Right lung (tissue), 5 donors: ENCODE measurements around the gene SBK2. TPM values are rescaled to one million over a fixed set of nuclear protein-coding genes. Genes with fewer than 3 reads are reported as not detected.

Experiments
- DNase-seq, 2 donors: peaks; one replicate each; pipeline ENCODE4 v3.0.0-alpha.2; 2013
- polyA plus RNA-seq, 5 donors: library from polyadenylated mRNA; unstranded; fragments of 120-200 nt; gene quantifications; one replicate each; pipeline versions ENCODE4 v1.2.1 to v1.2.3, GENCODE V29; 2013; ENCODE audit warnings: inconsistent platforms in 1 of 5, low replicate concordance in 1 of 5; ENCODE audit not compliant: insufficient read length in 5 of 5, insufficient read depth in 1 of 5

SBK2 gene
- polyA plus RNA-seq, 5 donors: 0.41 TPM; not detected in 4

GRCh38 chr19:55486971-55487923, 49.7 kb downstream of the SBK2 start:
- DNase-seq: peak in 1 of 2 donors; percentile 59

DNA sequence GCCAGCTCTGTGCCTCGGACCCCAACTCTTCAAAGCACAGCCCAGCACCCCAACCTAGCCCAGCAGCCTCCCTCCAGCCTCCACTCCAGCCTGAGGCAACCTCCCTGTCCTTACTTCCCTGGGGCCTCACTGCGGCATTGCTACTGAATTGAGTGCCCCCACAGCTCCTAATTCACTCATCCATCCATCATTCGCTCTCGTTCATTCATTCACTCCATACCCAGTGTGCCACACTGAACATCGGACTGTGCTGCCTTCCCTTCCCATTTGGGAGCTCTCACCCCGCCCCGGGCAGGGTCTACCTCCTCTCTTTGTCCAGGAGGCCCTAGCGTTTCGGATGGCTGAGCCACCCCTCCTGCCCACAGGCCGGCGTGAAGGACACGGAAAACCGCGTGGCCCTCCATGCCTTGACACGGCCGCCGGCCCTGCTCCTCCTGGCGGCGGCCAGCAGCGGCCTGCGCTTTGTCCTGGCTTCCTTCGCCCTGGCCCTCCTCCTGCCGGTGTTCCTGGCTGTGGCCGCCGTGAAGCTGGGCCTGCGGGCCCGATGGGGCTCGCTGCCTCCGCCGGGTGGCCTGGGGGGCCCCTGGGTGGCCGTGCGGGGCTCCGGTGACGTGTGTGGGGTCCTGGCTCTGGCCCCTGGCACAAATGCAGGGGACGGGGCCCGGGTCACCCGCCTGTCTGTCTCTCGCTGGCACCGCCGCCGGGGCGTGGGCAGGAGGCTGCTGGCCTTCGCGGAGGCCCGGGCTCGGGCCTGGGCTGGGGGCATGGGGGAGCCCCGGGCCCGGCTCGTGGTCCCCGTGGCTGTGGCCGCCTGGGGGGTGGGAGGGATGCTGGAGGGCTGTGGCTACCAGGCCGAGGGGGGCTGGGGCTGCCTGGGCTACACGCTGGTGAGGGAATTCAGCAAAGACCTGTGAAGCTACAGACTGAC, 50.6 kb downstream of the SBK2 start:
- DNase-seq: no peak

GRCh38 chr19:55485439-55486011, 51.4 kb downstream of the SBK2 start:
- DNase-seq: no peak

DNA sequence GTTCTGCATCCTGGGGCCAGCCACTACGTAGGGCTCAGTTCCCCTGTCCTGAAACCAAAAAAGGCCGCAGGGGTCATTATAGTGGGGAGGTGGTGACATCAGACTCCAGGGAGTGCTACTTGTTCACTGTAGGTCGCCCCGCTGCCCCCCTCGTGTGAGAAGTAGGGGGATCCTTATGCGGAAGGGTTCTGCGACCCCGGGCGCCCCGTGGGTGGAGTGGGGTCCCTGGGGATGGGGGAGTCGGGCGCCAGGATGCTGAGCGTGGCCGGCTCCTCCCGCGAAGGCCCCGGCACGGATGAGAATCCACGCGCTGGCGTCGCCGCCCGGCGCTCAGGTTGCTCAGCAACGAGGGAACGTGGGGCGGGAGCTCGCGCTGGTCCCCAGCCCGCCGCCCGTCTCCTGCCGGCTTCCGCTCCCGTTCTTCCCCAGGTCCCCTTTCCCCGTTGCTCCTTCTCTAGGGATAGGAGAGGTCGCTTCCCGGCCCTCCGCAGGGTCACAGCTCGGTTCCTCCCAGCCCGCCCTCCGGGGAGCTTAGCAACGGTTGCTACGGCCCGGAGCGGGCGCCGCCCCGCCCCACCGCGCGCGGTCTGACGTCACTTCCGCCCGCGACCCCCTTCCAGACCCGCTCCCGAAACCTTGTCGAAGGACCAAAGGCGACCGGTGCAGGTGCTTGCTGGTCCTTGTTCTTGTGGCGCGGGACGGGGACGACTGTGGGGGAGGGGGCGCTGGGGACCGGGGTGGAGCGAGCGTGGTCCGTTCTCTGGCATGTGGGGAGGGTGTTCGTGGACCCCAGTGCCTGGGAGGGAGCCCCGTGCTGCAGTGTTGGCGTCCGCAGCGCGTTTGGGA, 52.1 kb downstream of the SBK2 start, which contains the start of gene NAT14:
NAT14 (plus strand) TSS at position 596 of the 846 bp plus-strand sequence. CDS start 521 bp downstream, outside the sequence.
- peak; percentile 77 to 80 for DNase-seq

DNA sequence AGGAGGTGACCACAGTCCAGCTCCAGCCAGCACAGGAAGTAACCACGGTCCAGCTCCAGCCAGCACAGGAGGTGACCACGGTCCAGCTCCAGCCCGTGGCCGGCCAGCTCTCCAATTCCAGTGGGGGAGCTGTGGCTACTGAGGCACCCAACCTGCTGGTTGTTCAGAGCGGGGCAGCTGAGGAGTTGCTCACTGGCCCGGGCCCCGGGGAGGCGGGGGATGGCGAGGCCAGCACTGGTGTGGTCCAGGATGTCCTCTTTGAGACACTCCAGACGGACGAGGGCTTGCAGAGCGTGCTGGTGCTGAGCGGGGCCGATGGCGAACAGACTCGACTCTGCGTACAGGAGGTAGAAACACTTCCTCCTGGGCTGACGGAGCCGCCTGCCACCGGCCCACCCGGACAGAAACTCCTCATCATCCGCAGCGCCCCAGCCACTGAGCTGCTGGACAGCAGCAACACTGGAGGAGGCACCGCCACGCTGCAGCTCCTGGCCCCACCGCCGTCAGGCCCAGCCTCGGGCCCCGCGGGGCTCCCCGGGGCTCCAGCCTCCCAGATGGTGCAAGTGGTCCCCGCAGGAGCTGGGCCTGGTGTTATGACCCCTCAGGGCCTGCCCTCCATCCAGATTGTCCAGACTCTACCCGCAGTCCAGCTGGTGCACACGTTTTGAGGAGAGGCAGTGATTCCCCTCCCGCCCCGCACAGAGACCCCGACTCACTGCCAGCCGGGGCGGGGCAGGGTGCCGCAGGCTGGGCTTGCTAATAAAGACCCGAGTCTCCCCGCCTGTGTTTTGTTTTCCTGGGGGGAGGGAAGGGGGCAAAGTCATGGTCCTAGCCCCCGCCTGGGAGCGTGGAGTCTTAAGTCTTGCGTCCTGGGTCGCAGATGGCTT, 53.0 kb downstream of the SBK2 start:
- DNase-seq: no peak

- DNase-seq: no peak
Measured at GRCh38 chr19:55482967-55483705, 53.8 kb downstream of the SBK2 start.

- DNase-seq: no peak
Measured at GRCh38 chr19:55482156-55482961, 54.6 kb downstream of the SBK2 start.

GRCh38 chr19:55481794-55482155, 55.2 kb downstream of the SBK2 start:
- DNase-seq: no peak

DNA sequence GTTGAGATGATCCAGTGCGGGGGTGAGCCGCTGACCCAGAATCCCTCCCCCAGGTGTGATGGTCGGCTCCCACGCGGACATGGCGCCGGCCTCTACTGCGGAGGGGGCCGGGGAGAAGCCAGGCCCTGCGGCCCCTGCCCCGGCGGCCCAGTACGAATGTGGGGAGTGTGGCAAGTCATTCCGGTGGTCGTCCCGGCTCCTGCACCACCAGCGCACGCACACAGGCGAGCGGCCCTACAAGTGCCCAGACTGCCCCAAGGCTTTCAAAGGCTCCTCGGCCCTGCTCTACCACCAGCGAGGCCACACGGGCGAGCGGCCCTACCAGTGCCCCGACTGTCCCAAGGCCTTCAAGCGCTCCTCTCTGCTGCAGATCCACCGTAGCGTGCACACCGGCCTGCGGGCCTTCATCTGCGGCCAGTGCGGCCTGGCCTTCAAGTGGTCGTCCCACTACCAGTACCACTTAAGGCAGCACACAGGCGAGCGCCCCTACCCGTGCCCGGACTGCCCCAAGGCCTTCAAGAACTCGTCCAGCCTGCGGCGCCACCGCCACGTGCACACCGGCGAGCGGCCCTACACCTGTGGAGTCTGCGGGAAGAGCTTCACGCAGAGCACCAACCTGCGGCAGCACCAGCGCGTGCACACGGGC, 55.7 kb downstream of the SBK2 start:
- DNase-seq: no peak

DNA sequence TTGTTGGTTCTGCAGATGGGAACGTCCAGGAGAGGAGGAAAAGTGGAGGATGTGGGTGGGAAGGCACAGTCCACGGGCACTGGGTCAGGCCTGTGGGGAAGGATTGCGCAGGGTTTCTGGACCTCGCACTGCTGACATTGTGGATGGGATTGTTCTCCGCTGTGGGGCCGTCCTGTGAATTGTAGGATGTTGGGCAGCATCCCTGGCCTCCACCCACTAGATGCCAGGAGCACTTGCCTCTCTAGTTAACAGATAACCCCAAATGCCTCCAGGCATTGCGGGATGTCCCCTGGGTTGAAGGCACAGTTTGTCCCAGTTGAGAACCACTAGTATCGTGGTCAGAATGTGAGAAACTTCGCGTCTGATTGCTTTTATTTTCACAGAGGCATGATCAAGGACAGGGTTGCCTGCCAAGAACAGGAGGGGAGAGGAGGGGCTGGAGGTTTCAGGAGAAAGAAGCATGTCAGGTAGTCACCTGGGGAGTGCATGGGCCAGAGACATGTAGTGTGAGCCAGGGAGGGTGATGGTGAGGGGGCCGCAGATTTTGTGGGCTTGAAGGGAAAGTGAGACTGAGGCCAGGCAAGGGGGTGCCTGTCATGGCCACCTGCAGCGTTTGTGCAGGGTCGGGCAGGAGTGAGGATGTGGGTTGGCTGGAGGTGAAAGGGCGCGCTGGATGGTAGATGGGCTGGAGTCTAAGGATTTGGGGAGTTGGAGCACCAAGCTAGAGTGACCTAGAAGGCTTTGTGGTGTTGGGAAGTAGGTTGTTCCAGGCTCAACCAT, 57.3 kb downstream of the SBK2 start:
- DNase-seq: no peak

GRCh38 chr19:55479045-55479444, 57.9 kb downstream of the SBK2 start:
- DNase-seq: no peak

Other genes starting within 250 kb of the SBK2 start
- gene TMEM150B, start 211.8 kb downstream of the SBK2 start, polyA plus RNA-seq: under 1 TPM; 0.56 to 0.83 (median 0.64) TPM
- gene KMT5C, start 197.3 kb downstream of the SBK2 start, polyA plus RNA-seq: 10 to 100 TPM; 16.0 to 30.0 (median 22.8) TPM
- 1 to 10 TPM in 1 of 5 donors, under 1 TPM in 4; 0.14 to 1.4 (median 0.35) TPM for gene COX6B2, start 182.4 kb downstream of the SBK2 start, polyA plus RNA-seq
- gene GARIN5B, start 173.9 kb downstream of the SBK2 start, polyA plus RNA-seq: under 1 TPM in 2 of 5 donors, not detected in 3; 0.04 to 0.06 TPM
- gene IL11, start 166.7 kb downstream of the SBK2 start, polyA plus RNA-seq: under 1 TPM; 0.26 to 0.76 (median 0.49) TPM
- 10 to 100 TPM in 2 of 5 donors, 1 to 10 TPM in 2, under 1 TPM in 1; 0.93 to 13.6 (median 6.6) TPM for gene TMEM190, start 160.3 kb downstream of the SBK2 start, polyA plus RNA-seq
- 1 to 10 TPM in 2 of 5 donors, under 1 TPM in 3; 0.23 to 2.3 (median 0.77) TPM for gene TMEM238, start 152.8 kb downstream of the SBK2 start, polyA plus RNA-seq
- gene RPL28, start 151.2 kb downstream of the SBK2 start, polyA plus RNA-seq: 1,000 to 10,000 TPM in 4 of 5 donors, 100 to 1,000 TPM in 1; 947 to 1,993 (median 1,238) TPM
- gene UBE2S, start 129.3 kb downstream of the SBK2 start, polyA plus RNA-seq: 10 to 100 TPM; 32.8 to 53.3 (median 35.3) TPM
- under 1 TPM; 0.16 to 0.23 (median 0.18) TPM for gene SHISA7, start 93.8 kb downstream of the SBK2 start, polyA plus RNA-seq
- gene ISOC2, start 75.5 kb downstream of the SBK2 start, polyA plus RNA-seq: 10 to 100 TPM; 21.5 to 53.9 (median 25.7) TPM
- not detected for gene C19orf85, start 72.4 kb downstream of the SBK2 start, polyA plus RNA-seq
- gene ZNF628, start 60.5 kb downstream of the SBK2 start, polyA plus RNA-seq: 1 to 10 TPM; 2.0 to 7.0 (median 2.2) TPM
- gene NAT14, start 51.9 kb downstream of the SBK2 start, polyA plus RNA-seq: 10 to 100 TPM; 28.6 to 60.8 (median 42.3) TPM
- gene SSC5D, start 48.7 kb downstream of the SBK2 start, polyA plus RNA-seq: 10 to 100 TPM in 1 of 5 donors, 1 to 10 TPM in 4; 3.1 to 15.6 (median 8.8) TPM
- 1 to 10 TPM in 1 of 5 donors, under 1 TPM in 4; 0.55 to 1.2 (median 0.73) TPM for gene SBK3, start 8.4 kb upstream of the SBK2 start, polyA plus RNA-seq
- 10 to 100 TPM in 4 of 5 donors, 1 to 10 TPM in 1; 10.0 to 20.2 (median 13.7) TPM for gene ZNF579, start 43.7 kb upstream of the SBK2 start, polyA plus RNA-seq
- 10 to 100 TPM; 16.3 to 24.9 (median 19.1) TPM for gene FIZ1, start 62.4 kb upstream of the SBK2 start, polyA plus RNA-seq
- gene ZNF524, start 63.2 kb upstream of the SBK2 start, polyA plus RNA-seq: 10 to 100 TPM in 1 of 5 donors, 1 to 10 TPM in 4; 6.0 to 11.8 (median 6.1) TPM
- gene ZNF865, start 68.5 kb upstream of the SBK2 start, polyA plus RNA-seq: 10 to 100 TPM in 1 of 5 donors, 1 to 10 TPM in 4; 5.3 to 15.5 (median 7.9) TPM
- gene ZNF784, start 87.4 kb upstream of the SBK2 start, polyA plus RNA-seq: 10 to 100 TPM in 1 of 5 donors, 1 to 10 TPM in 4; 7.8 to 11.6 (median 8.8) TPM
- gene ZNF580, start 103.9 kb upstream of the SBK2 start, polyA plus RNA-seq: 10 to 100 TPM; 32.1 to 56.3 (median 38.3) TPM
- 10 to 100 TPM; 23.0 to 36.0 (median 29.5) TPM for gene ZNF581, start 106.5 kb upstream of the SBK2 start, polyA plus RNA-seq
- 10 to 100 TPM; 11.2 to 19.3 (median 13.7) TPM for gene CCDC106, start 111.1 kb upstream of the SBK2 start, polyA plus RNA-seq
- gene U2AF2, start 117.9 kb upstream of the SBK2 start, polyA plus RNA-seq: 100 to 1,000 TPM; 137 to 222 (median 182) TPM
- 100 to 1,000 TPM in 1 of 5 donors, 10 to 100 TPM in 4; 57.6 to 140 (median 75.7) TPM for gene EPN1, start 138.1 kb upstream of the SBK2 start, polyA plus RNA-seq
- under 1 TPM in 1 of 5 donors, not detected in 4; 0.06 TPM for gene NLRP9, start 201.3 kb upstream of the SBK2 start, polyA plus RNA-seq
- gene RFPL4A, start 222.0 kb upstream of the SBK2 start, polyA plus RNA-seq: under 1 TPM in 1 of 5 donors, not detected in 4; 0.14 TPM
- gene RFPL4AL1, start 232.0 kb upstream of the SBK2 start, polyA plus RNA-seq: not detected